Globus pallidus (tissue), 1 donor: ENCODE data around the gene SNAP47.

Source experiments
- DNase-seq: peaks from one replicate; pipeline ENCODE4 v3.0.0-alpha.2; 2015; ENCODE audit warnings: low spot score

The SNAP47 gene

GRCh38 chr1:227798078-227798802, 63.0 kb downstream of the SNAP47 start:
- DNase-seq: no peak

GRCh38 chr1:227799756-227800155, 64.5 kb downstream of the SNAP47 start:
- no peak for DNase-seq

- no peak for DNase-seq
Observed at GRCh38 chr1:227803933-227804332, 68.7 kb downstream of the SNAP47 start.

DNA sequence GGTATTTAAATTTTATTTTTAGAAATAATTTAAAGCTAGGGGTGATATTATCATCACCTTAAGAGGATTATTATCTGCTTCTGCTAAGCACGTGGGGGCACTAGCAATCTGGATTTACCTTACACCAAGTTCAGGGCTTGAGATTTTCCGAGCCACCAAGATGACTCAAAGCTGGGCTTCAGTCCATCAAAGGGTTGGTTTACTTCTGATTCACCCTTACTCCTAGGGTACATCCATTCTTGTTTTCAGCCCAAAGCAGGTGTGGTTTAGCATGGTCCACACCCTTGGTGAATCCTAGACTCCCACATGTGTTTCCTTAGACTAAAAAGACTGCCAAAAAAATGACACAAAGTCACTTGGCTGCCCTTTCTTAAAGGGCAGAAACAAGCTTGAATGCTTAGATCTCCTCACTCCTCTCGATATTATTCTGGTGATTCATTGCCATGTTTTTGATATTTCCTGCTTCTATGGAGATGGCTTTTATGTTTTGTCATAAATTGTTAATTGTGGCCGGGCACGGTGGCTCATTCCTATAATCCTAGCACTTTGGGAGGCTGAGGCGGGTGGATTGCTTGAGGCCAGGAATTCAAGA, 70.5 kb downstream of the SNAP47 start:
- DNase-seq: no peak

- DNase-seq: no peak
Observed at GRCh38 chr1:227808566-227808965, 73.3 kb downstream of the SNAP47 start.

- no peak for DNase-seq
Observed at GRCh38 chr1:227809026-227809425, 73.8 kb downstream of the SNAP47 start.

DNA sequence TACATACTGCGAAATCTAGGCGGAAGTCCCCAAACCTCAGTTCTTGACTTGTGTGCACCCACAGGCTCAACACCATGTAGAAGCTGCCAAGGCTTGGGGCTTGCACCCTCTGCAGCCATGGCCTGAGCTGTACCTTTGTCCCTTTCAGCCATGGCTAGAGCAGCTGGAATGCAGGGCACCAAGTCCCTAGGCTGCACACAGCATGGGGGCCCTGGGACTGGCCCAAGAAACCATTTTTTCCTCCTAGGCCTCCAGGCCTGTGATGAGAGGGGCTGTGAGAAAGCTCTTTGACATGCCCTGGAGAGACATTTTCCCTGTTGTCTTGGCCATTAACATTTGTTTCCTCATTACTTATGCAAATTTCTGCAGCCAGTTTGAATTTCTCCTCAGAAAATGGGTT, 78.7 kb downstream of the SNAP47 start:
- no peak for DNase-seq

DNA sequence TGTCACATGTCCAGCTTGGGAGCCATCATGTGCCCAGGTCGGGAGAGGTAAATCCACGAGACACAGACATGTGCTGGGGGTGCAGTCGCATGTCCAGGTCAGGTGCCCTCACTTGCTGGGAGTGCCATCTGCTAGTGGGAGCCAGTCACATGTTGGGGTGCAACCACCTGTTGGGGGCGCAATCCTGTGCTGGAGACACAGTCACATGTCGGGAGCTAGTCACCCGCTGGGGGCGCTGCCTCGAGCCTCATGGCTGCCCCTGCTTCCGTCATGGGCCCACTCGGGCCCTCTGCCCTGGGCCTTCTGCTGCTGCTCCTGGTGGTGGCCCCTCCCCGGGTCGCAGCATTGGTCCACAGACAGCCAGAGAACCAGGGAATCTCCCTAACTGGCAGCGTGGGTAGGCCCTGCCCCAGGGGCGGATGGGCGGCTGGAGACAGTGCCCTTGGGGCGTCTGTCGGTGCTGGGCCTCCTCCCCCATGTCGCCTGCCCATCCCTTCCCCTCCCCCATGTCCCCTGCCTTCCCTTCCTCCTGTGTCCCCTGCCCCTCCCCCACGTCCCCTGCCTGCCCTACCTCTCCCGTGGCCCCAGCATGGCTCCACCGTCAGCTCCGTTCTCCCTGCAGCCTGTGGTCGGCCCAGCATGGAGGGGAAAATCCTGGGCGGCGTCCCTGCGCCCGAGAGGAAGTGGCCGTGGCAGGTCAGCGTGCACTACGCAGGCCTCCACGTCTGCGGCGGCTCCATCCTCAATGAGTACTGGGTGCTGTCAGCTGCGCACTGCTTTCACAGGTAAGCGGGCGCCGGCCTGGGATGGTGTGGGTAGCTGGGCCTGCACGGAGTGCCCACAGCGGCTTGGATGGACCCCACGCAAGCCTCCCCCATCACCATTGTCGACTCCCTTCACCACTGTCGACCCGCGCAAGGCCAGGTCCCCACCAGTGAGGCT, 80.5 kb downstream of the SNAP47 start, which contains the start of gene PRSS38:
PRSS38 (plus strand) TSS at position 208 of the 942 bp plus-strand sequence; CDS start at position 250, 42 bp downstream.
- no peak for DNase-seq

DNA sequence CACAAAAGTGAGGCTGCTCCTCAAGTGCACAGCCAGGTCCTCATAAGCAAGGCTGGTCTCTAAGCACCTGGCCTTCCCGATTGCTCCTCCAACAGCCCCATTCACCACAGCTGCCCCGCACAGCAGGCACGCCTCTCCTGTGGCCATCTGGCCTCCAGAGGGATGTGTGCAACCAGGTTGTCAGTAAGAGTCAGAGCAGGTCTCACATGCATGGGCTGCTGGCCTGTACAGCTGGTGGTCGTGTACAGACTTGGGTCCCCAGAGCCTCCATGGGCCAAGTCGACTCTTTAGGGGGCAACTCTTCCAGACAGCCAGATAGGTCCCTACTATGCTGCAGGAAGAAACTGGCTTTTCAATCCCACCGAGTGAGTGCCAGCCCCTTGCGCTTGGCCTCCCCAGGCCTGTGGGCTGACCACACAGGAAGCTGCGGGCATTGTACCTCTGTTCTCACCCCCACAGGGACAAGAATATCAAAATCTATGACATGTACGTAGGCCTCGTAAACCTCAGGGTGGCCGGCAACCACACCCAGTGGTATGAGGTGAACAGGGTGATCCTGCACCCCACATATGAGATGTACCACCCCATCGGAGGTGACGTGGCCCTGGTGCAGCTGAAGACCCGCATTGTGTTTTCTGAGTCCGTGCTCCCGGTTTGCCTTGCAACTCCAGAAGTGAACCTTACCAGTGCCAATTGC, 81.7 kb downstream of the SNAP47 start:
- DNase-seq: no peak

DNA sequence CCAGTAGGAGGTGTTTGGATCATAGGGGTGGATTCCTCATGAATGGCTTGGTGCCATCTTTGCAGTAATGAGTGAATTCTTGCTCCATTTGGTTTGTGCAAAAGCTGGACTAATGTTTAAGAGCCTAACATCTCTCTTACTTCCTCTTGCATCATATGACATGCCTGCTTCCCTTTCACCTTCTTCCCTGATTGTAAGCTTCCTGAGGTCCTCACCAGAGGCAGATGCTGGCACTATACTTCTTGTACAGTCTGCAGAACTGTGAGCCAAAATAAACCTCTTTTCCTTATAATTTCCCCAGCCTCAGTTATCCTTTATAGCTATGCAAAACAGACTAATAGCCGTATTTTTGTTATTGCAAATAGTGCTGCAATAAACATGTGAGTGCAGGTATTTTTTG, 88.3 kb downstream of the SNAP47 start:
- no peak for DNase-seq

DNA sequence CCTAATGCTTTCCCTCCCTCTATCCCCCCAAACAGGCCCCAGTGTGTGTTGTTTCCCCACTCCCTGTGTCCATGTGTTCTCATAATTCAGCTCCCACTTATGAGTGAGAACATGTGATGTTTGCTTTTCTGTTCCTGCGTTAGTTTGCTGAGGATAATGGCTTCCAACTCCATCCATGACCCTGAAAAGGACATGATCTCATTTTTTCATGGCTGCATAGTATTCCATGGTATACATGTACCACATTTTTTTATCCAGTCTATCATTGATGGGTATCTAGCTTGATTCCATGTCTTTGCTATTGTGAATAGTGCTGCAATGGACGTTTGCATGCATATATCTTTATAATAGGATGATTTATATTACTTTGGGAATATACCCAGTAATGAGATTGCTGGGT, 89.0 kb downstream of the SNAP47 start:
- no peak for DNase-seq

DNA sequence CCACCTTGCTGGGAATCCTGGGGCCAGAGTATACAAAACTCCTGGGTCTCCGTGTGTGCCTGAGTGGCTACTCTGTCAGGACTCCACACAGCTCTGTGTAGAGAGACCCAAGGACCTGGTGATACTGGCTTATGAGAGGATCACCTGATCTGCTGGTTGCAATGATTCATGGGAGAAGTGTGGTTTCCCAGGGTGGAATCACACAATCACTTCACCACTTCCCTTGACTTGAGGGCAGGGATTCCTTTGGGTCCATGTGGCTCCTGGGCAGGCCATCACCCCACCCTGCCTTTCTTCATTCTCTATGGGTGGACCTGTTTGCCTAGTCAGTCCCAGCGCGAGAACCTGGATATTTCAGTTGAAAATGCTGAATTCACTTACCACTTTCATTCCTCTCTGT, 93.6 kb downstream of the SNAP47 start:
- no peak for DNase-seq
